ENCODE measurements around the gene SETD3.

- TF ChIP-seq CTCF (IDR thresholded peaks at IDR 0.05; ENCODE audit: poor library complexity, severe bottlenecking) (no peak), TAF1 (IDR thresholded peaks at IDR 0.05; ENCODE audit: low read depth) (no peak), REST (IDR thresholded peaks at IDR 0.05; ENCODE audit: borderline replicate concordance) (no peak)
Observed at GRCh38 chr14:99527427-99528076, 46.9 kb upstream of the SETD3 start.
